ENCODE measurements around the gene PACSIN2.

- TF ChIP-seq POLR2A (IDR thresholded peaks at IDR 0.05; ENCODE audit: low read length) (no peak), GATA1 (IDR thresholded peaks at IDR 0.05; ENCODE audit: low read depth, low read length) (no peak)
These were observed 145.0 kb downstream of the PACSIN2 start for GRCh38 chr22:42869888-42870480.
